Stomach (tissue), 9 donors: ENCODE results near the gene NMRK2. TPM values are rescaled to one million over a fixed set of nuclear protein-coding genes. Genes with fewer than 3 reads are reported as not detected.
"Not testable (repeated sequence)": the region's sequence is repeated elsewhere in the genome, so short reads cannot be mapped to it uniquely, and the experiment has no call there.

Experiments
- DNase-seq, 2 donors: peaks; one replicate each; pipeline versions ENCODE4 v3.0.0 to v3.0.0-alpha.2; 2013 to 2019
- H3K27ac ChIP-seq, 5 donors: fragments of 200-600 bp in 4 of 5; sonication (generic) in 4 of 5; one replicate each; pipeline ENCODE4 v1.5.1; 2013 to 2019; ENCODE audit warnings: mild to moderate bottlenecking in 1 of 5, moderate library complexity in 1 of 5
- H3K27me3 ChIP-seq, 3 donors: fragments of 200-600 bp; sonication (generic); one replicate each; pipeline ENCODE4 v1.5.1; 2017 to 2019; ENCODE audit warnings: mixed run types in 1 of 3
- H3K36me3 ChIP-seq, 4 donors: fragments of 200-600 bp; sonication (generic); 1 replicate in 3 of 4; 2 replicates in 1 of 4; pipeline ENCODE4 v1.5.1; 2016 to 2019
- H3K4me1 ChIP-seq, 4 donors: fragments of 200-600 bp; sonication (generic); one replicate each; pipeline ENCODE4 v1.5.1; 2016 to 2019
- H3K4me3 ChIP-seq, 4 donors: fragments of 200-600 bp; sonication (generic) in 3 of 4; one replicate each; pipeline ENCODE4 v1.5.1; 2016 to 2019; ENCODE audit warnings: mild to moderate bottlenecking in 1 of 4
- H3K9me3 ChIP-seq, 4 donors: fragments of 200-600 bp; sonication (generic); one replicate each; pipeline ENCODE4 v1.5.1; 2016 to 2019
- CTCF ChIP-seq, 7 experiments: fragments of 450-650 bp in 4 of 7; fragments of 200-600 bp in 3 of 7; sonication (generic) in 3 of 7; IDR thresholded peaks; one replicate each; pipeline ENCODE4 v1.5.1; 2016 to 2019; ENCODE audit warnings: antibody characterized with exemption in 7 of 7, control low read depth in 2 of 7, mild to moderate bottlenecking in 1 of 7
- EP300 ChIP-seq: sonication (generic); formaldehyde crosslinking; IDR thresholded peaks from one replicate; pipeline ENCODE4 v1.6.1; 2017; ENCODE audit warnings: antibody characterized with exemption
- POLR2A ChIP-seq, 4 donors: fragments of 450-650 bp; IDR thresholded peaks; one replicate each; pipeline ENCODE4 v1.6.1; 2016; ENCODE audit warnings: antibody characterized with exemption in 4 of 4, control low read depth in 2 of 4, mild to moderate bottlenecking in 1 of 4, moderate library complexity in 1 of 4
- POLR2AphosphoS5 ChIP-seq, 3 donors: sonication (generic); formaldehyde crosslinking; IDR thresholded peaks; one replicate each; pipeline ENCODE4 v1.6.1; 2016; ENCODE audit warnings: antibody characterized with exemption in 3 of 3
- WGBS, 5 donors: extraction: QIAGEN DNeasy Blood & Tissue Kit in 3 of 5; methylation state at CpG; one replicate each; pipeline versions ENCODE4 v1.1.5 to v1.1.7; 2013 to 2018; 5-methylcytosine and 5-hydroxymethylcytosine counted together
- intact Hi-C: fragments of 100-400 bp; cut with DNase I; formaldehyde crosslinking; loops from one replicate; pipeline ENCODE4 v1.15.1; 2023; ENCODE audit warnings: low total_unique reads
- polyA plus RNA-seq, 3 donors: library from polyadenylated mRNA; stranded (reverse); fragments of 200-250 nt; gene quantifications; one replicate each; pipeline ENCODE4 v1.2.3, GENCODE V29; 2013
- total RNA-seq, 5 donors: library from RNA; depleted of rRNA; stranded (reverse); fragments of >200 nt; gene quantifications; one replicate each; pipeline versions ENCODE4 v1.1.0 to v1.2.3, GENCODE V29; 2014 to 2016
- donor health status: healthy with polysubstance abuse.
- donor health status: Bipolar disorder and iron deficiency.
- donor health status: healthy.

NMRK2 gene
- total and polyA plus RNA-seq, 8 donors: 0.55 to 4.3 (median 1.5) TPM; not detected in 4

DNA sequence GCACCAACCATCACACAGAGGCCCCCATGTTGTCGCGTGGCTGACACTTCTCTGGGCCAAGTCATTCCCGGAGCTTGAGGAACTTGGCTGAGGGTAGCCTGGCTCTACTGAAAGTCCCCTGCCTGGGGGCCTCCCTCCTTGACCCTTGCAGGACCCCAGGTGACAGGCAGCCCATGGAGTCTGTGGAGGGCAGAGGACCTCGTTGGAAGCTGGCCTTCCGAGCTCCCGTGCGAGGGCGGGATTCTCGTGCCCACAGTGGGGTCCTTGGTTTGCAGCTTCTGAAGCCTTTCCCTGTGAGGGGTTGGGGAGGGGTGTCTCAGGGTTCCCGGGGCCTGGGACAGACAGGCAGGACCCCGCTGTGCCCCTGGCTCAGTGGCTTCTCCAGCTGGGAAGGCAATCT is 16.4 kb downstream of the NMRK2 start:
- H3K27me3 ChIP-seq: no peaks in the 10 kb centered on the region
- WGBS, 5 donors: 65 to 94% (median 83%) methylated on average over 6 to 11 of the region's 11 CpGs
- intact Hi-C loops: no loop called here

GRCh38 chr19:3949997-3950859 is 17.4 kb downstream of the NMRK2 start:
- Histone ChIP-seq H3K4me3 (peak overlapping the region in 2 of 4 donors; percentile 12 to 19), H3K36me3 (peaks cover 0 to 3% (median 0%) of the 10 kb centered on the region in 4 donors), H3K27me3 (no peaks in the 10 kb centered on the region), H3K27ac (peak overlapping the region in 4 of 5 donors; percentile 32 to 82 (median 74)), H3K4me1 (peaks cover 10 to 43% (median 30%) of the 10 kb centered on the region in 4 donors), H3K9me3 (no peaks in the 10 kb centered on the region)
- WGBS, 5 donors: 48 to 65% (median 53%) methylated on average over 7 to 20 of the region's 20 CpGs
- intact Hi-C loops: no loop called here
- DNase-seq: no peak
- no peak for TF ChIP-seq CTCF (IDR thresholded peaks at IDR 0.05)
- TF ChIP-seq POLR2A (IDR thresholded peaks at IDR 0.05): no peak
- no peak for TF ChIP-seq EP300
- TF ChIP-seq POLR2AphosphoS5 (IDR thresholded peaks at IDR 0.05): no peak

More for the DNA sequence above, 16.4 kb downstream of the NMRK2 start:
- Histone ChIP-seq H3K36me3 (no peaks in the 10 kb centered on the region), H3K27ac (peak overlapping the region in 1 of 5 donors; percentile 82), H3K9me3 (no peaks in the 10 kb centered on the region), H3K4me1 (peaks cover 10 to 43% (median 30%) of the 10 kb centered on the region in 4 donors), H3K4me3 (no peak overlapping the region)
- no peak for DNase-seq
- TF ChIP-seq EP300: no peak
- TF ChIP-seq POLR2A (IDR thresholded peaks at IDR 0.05): no peak
- TF ChIP-seq CTCF (IDR thresholded peaks at IDR 0.05): no peak
- TF ChIP-seq POLR2AphosphoS5 (IDR thresholded peaks at IDR 0.05): no peak

- TF ChIP-seq POLR2A (IDR thresholded peaks at IDR 0.05) (no peak), CTCF (IDR thresholded peaks at IDR 0.05) (no peak), EP300 (no peak), POLR2AphosphoS5 (IDR thresholded peaks at IDR 0.05) (no peak)
- Histone ChIP-seq H3K4me1 (peaks cover 10 to 43% (median 30%) of the 10 kb centered on the region in 4 donors), H3K9me3 (no peaks in the 10 kb centered on the region), H3K27me3 (no peaks in the 10 kb centered on the region), H3K4me3 (peak overlapping the region in 3 of 4 donors; percentile 12 to 22 (median 19)), H3K36me3 (peaks cover 0 to 11% (median 8%) of the 10 kb centered on the region in 4 donors), H3K27ac (peak overlapping the region in 4 of 5 donors; percentile 32 to 82 (median 74))
- intact Hi-C loops: no loop called here
- WGBS, 5 donors: 30 to 40% (median 36%) methylated on average over 30 to 41 of the region's 41 CpGs
- peak in 1 of 2 donors; percentile 58 for DNase-seq
Measured at GRCh38 chr19:3950871-3951861, 18.3 kb downstream of the NMRK2 start.

DNA sequence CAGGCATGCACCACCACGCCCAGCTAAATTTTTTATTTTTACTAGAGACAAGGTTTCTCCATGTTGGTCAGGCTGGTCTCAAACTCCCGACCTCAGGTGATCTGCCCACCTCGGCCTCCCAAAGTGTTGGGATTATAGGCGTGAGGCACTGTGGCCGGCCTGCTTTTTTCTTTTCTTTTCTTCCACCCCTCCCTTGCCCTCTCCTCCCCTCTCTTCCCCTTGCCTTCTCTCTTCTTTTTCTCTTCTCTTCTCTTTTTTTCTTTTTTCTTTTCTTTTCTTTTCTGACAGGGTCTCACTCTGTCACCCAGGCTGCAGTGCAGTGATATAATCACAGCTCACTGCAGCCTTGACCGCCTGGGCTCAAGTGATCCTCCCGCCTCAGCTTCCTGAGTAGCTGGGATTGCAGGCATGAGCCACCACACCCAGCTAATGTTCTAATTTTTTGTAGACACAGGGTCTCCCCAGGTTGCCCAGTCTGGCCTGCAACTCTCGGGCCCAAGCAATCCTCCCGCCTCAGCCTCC is 19.9 kb downstream of the NMRK2 start:
- H3K27ac ChIP-seq: peak overlapping the region in 3 of 5 donors; percentile 27 to 82 (median 46)

More for the DNA sequence above, 19.9 kb downstream of the NMRK2 start:
- H3K4me3 ChIP-seq, H3K9me3 ChIP-seq, DNase-seq, H3K27me3 ChIP-seq, intact Hi-C loops: not testable (repeated sequence)
- Histone ChIP-seq H3K36me3 (peaks cover under 1 to 28% (median 24%) of the 10 kb centered on the region in 4 donors), H3K4me1 (peaks cover 10 to 43% (median 30%) of the 10 kb centered on the region in 4 donors)
- WGBS, 5 donors: 82 to 85% (median 84%) methylated on average over 9 of the region's 9 CpGs
